Uterus (tissue), 2 donors: ENCODE measurements around the gene MRGPRF.

Source experiments
- POLR2A ChIP-seq, 2 donors: fragments of 450-650 bp; IDR thresholded peaks; one replicate each; pipeline ENCODE4 v1.6.1; 2016; ENCODE audit warnings: antibody characterized with exemption in 2 of 2, mild to moderate bottlenecking in 1 of 2, moderate library complexity in 1 of 2
- TF ChIP-seq, protein P1 (sequence below), 4 experiments: fragments of 200-600 bp in 2 of 4; fragments of 450-650 bp in 2 of 4; sonication (generic) in 2 of 4; IDR thresholded peaks; one replicate each; pipeline ENCODE4 v1.5.1; 2016 to 2019; ENCODE audit warnings: antibody characterized with exemption in 4 of 4, mild to moderate bottlenecking in 2 of 4, moderate library complexity in 1 of 4

DNA sequence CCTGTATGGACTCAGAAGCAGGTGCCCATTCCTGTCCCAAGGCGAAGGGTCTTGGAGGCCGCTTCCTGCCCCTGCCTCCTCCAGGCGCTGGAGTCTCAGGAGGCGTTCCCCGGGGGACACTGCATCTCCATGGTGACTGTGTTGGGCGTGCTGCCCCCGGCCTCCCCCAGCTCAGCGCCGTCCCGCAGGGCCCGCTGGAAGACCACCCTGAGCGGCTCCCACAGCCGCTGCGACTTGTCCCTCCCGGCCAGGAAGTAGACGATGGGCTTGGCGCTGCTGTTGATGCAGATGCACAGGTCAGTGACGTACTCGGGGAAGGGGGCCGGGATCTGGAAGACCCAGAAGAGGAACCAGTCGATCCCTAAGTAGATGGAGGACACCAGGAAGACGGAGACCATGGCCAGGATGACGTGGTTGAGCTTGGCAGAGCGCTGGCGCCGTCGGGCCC, 7.8 kb downstream of the MRGPRF start:
- TF ChIP-seq POLR2A (IDR thresholded peaks at IDR 0.05) = no peak
- TF ChIP-seq, protein P1, sequence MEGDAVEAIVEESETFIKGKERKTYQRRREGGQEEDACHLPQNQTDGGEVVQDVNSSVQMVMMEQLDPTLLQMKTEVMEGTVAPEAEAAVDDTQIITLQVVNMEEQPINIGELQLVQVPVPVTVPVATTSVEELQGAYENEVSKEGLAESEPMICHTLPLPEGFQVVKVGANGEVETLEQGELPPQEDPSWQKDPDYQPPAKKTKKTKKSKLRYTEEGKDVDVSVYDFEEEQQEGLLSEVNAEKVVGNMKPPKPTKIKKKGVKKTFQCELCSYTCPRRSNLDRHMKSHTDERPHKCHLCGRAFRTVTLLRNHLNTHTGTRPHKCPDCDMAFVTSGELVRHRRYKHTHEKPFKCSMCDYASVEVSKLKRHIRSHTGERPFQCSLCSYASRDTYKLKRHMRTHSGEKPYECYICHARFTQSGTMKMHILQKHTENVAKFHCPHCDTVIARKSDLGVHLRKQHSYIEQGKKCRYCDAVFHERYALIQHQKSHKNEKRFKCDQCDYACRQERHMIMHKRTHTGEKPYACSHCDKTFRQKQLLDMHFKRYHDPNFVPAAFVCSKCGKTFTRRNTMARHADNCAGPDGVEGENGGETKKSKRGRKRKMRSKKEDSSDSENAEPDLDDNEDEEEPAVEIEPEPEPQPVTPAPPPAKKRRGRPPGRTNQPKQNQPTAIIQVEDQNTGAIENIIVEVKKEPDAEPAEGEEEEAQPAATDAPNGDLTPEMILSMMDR (IDR thresholded peaks at IDR 0.05) = no peak
